Spleen (tissue), 7 donors: ENCODE measurements around the gene ATG7.

ENCODE experiments used
- CTCF ChIP-seq, 11 experiments: fragments of 200-600 bp in 7 of 11; fragments of 450-650 bp in 4 of 11; sonication (generic) in 4 of 11; IDR thresholded peaks in 8 of 11; conservative IDR thresholded peaks in 3 of 11; 1 replicate in 7 of 11; 2 replicates in 4 of 11; pipeline versions ENCODE4 v1.4.0 to v1.8.0; 2016 to 2021; ENCODE audit warnings: antibody characterized with exemption in 11 of 11, inconsistent platforms in 4 of 11, mild to moderate bottlenecking in 1 of 11
- POLR2A ChIP-seq, 3 donors: fragments of 450-650 bp; IDR thresholded peaks; one replicate each; pipeline ENCODE4 v1.5.1; 2017; ENCODE audit warnings: antibody characterized with exemption in 3 of 3, mild to moderate bottlenecking in 1 of 3
- POLR2AphosphoS5 ChIP-seq, 3 donors: sonication (generic); formaldehyde crosslinking; IDR thresholded peaks; one replicate each; pipeline ENCODE4 v1.5.1; 2017; ENCODE audit warnings: antibody characterized with exemption in 3 of 3
- donor health status: DM: no; HTN: no; CAD: no; lungs with moderate emphysema.
- donor health status: DM: no; HTN: no; CAD: no.
- donor health status: DM: no; HTN: no; CAD: no.

GRCh38 chr3:11269007-11269406, 3.2 kb upstream of the ATG7 start:
- no peak for TF ChIP-seq CTCF (IDR thresholded peaks at IDR 0.05 in 8 of 11, conservative IDR thresholded peaks at IDR 0.05 in 3 of 11)
- no peak for TF ChIP-seq POLR2A (IDR thresholded peaks at IDR 0.05)
- TF ChIP-seq POLR2AphosphoS5 (IDR thresholded peaks at IDR 0.05), result no peak
